ENCODE measurements around the gene SPACA7.

SPACA7 gene

GRCh38 chr13:112449545-112449930 is 73.4 kb downstream of the SPACA7 start:
- no peak for DNase-seq

- no peak for DNase-seq
Observed at GRCh38 chr13:112450118-112450903, 74.2 kb downstream of the SPACA7 start.

GRCh38 chr13:112450904-112451240 is 74.7 kb downstream of the SPACA7 start:
- no peak for DNase-seq

- DNase-seq: no peak
Observed at GRCh38 chr13:112451512-112452379, 75.6 kb downstream of the SPACA7 start.

- DNase-seq: no peak
Observed at GRCh38 chr13:112452380-112453206, 76.4 kb downstream of the SPACA7 start.

GRCh38 chr13:112453207-112453829 is 77.2 kb downstream of the SPACA7 start:
- no peak for DNase-seq

GRCh38 chr13:112453874-112454647 is 77.9 kb downstream of the SPACA7 start:
- DNase-seq: no peak

- DNase-seq: no peak
Observed at GRCh38 chr13:112454648-112455334, 78.6 kb downstream of the SPACA7 start.

- DNase-seq: no peak
Observed at GRCh38 chr13:112455476-112456059, 79.4 kb downstream of the SPACA7 start.

GRCh38 chr13:112456138-112457056 is 80.2 kb downstream of the SPACA7 start:
- no peak for DNase-seq

GRCh38 chr13:112457081-112457480 is 80.9 kb downstream of the SPACA7 start:
- DNase-seq: no peak

GRCh38 chr13:112457485-112457884 is 81.3 kb downstream of the SPACA7 start:
- DNase-seq: no peak

GRCh38 chr13:112462408-112462807 is 86.3 kb downstream of the SPACA7 start:
- no peak for DNase-seq

- no peak for DNase-seq
Observed at GRCh38 chr13:112464720-112465119, 88.6 kb downstream of the SPACA7 start.

- DNase-seq: no peak
Observed at GRCh38 chr13:112465251-112466131, 89.3 kb downstream of the SPACA7 start.

- no peak for DNase-seq
Observed at GRCh38 chr13:112466132-112467058, 90.2 kb downstream of the SPACA7 start.

GRCh38 chr13:112467236-112467635 is 91.1 kb downstream of the SPACA7 start:
- DNase-seq: no peak

- DNase-seq: no peak
Observed at GRCh38 chr13:112468069-112468468, 91.9 kb downstream of the SPACA7 start.

Data from hematopoietic multipotent progenitor cell treated with erythropoietin and hydrocortisone succinate and interleukin-3 and kit ligand, for 4 days (in vitro differentiated cells).